ENCODE data around the gene FHIT.

GRCh38 chr3:60076331-60076730, 1174.9 kb downstream of the FHIT start:
- TF ChIP-seq, protein P1, sequence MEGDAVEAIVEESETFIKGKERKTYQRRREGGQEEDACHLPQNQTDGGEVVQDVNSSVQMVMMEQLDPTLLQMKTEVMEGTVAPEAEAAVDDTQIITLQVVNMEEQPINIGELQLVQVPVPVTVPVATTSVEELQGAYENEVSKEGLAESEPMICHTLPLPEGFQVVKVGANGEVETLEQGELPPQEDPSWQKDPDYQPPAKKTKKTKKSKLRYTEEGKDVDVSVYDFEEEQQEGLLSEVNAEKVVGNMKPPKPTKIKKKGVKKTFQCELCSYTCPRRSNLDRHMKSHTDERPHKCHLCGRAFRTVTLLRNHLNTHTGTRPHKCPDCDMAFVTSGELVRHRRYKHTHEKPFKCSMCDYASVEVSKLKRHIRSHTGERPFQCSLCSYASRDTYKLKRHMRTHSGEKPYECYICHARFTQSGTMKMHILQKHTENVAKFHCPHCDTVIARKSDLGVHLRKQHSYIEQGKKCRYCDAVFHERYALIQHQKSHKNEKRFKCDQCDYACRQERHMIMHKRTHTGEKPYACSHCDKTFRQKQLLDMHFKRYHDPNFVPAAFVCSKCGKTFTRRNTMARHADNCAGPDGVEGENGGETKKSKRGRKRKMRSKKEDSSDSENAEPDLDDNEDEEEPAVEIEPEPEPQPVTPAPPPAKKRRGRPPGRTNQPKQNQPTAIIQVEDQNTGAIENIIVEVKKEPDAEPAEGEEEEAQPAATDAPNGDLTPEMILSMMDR (IDR thresholded peaks at IDR 0.05), result no peak
- TF ChIP-seq POLR2AphosphoS5 (IDR thresholded peaks at IDR 0.05) (no peak), EP300 (IDR thresholded peaks at IDR 0.05; ENCODE audit: low read depth) (no peak), POLR2A (IDR thresholded peaks at IDR 0.05) (no peak)

Data from transverse colon (tissue), 4 donors.